Spleen (tissue), 7 donors: Measurements from ENCODE around the gene RPS6KA2.

ENCODE experiments used
- POLR2A ChIP-seq, 3 donors: fragments of 450-650 bp; IDR thresholded peaks; one replicate each; pipeline ENCODE4 v1.5.1; 2017; ENCODE audit warnings: antibody characterized with exemption in 3 of 3, mild to moderate bottlenecking in 1 of 3
- POLR2AphosphoS5 ChIP-seq, 3 donors: sonication (generic); formaldehyde crosslinking; IDR thresholded peaks; one replicate each; pipeline ENCODE4 v1.5.1; 2017; ENCODE audit warnings: antibody characterized with exemption in 3 of 3
- TF ChIP-seq, protein P1 (sequence below), 11 experiments: fragments of 200-600 bp in 7 of 11; fragments of 450-650 bp in 4 of 11; sonication (generic) in 4 of 11; IDR thresholded peaks in 8 of 11; conservative IDR thresholded peaks in 3 of 11; 1 replicate in 7 of 11; 2 replicates in 4 of 11; pipeline versions ENCODE4 v1.4.0 to v1.8.0; 2016 to 2021; ENCODE audit warnings: antibody characterized with exemption in 11 of 11, inconsistent platforms in 4 of 11, mild to moderate bottlenecking in 1 of 11
- donor health status: DM: no; HTN: no; CAD: no; lungs with moderate emphysema.
- donor health status: DM: no; HTN: no; CAD: no.
- donor health status: DM: no; HTN: no; CAD: no.

DNA sequence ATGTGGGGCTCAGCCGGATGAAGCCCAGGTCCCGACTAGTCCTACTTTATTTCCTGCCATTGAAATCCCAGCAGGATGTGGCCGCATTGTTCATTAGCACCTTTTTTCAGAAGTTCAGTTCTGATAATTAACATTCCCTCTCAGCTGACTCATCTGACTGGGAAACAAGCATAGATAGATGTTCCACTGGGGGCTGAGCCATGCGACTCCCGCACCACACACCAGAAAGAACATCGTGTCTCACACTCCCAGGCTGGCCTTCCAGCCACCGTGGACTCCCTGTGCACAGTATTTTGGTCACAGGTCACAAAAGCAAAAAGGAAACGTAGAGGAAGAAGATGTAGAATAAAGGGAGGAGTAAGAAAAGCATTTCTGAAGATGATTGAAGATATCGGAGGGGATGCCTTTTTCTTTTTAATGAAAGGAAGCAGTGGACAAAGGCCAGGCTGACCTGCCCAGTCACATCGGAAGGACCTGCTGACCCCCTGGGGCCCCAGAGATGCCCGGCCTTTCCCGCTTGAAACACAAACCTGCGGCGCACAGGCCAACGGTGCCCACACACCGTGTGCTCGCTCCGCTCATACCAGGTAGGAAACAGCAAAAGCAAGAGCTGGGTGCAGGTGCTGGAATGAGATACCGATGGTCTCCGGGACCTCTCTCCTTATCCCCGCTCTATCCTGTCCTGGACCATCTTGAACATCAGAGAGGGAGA lies 11.8 kb downstream of the RPS6KA2 start:
- TF ChIP-seq POLR2A (IDR thresholded peaks at IDR 0.05) (no peak), POLR2AphosphoS5 (IDR thresholded peaks at IDR 0.05) (peak in 2 of 3 donors; percentile 18 to 23)
- TF ChIP-seq, protein P1, sequence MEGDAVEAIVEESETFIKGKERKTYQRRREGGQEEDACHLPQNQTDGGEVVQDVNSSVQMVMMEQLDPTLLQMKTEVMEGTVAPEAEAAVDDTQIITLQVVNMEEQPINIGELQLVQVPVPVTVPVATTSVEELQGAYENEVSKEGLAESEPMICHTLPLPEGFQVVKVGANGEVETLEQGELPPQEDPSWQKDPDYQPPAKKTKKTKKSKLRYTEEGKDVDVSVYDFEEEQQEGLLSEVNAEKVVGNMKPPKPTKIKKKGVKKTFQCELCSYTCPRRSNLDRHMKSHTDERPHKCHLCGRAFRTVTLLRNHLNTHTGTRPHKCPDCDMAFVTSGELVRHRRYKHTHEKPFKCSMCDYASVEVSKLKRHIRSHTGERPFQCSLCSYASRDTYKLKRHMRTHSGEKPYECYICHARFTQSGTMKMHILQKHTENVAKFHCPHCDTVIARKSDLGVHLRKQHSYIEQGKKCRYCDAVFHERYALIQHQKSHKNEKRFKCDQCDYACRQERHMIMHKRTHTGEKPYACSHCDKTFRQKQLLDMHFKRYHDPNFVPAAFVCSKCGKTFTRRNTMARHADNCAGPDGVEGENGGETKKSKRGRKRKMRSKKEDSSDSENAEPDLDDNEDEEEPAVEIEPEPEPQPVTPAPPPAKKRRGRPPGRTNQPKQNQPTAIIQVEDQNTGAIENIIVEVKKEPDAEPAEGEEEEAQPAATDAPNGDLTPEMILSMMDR (IDR thresholded peaks at IDR 0.05 in 8 of 11, conservative IDR thresholded peaks at IDR 0.05 in 3 of 11), result no peak
